GM12801 (cell line): Measurements from ENCODE around the gene TBC1D1.

ENCODE experiments used
- CTCF ChIP-seq: IDR thresholded peaks from one replicate; pipeline ENCODE4 v1.5.1; 2011; ENCODE audit warnings: control low read depth; ENCODE audit not compliant: insufficient read length; ENCODE audit errors: extremely low read depth

The TBC1D1 gene

DNA sequence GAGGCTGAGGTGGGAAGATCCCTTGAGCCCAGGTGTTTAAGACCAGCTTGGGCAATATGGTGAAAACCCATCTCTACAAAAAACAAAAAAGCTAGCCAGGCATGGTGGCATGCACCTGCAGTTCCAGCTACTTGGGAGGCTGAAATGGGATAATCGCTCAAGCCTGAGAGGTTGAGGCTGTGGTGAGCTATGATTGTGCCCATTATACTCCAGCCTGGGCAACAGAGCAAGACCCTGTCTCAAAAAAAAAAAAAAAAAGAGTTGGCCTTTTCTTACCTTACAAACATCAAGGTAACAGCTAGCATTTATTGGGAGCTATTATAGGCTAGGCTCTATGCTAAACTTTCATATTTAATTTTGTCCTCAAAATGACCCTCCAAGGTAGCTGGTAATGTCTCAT, 112.7 kb downstream of the TBC1D1 start:
- TF ChIP-seq CTCF: no peak

- no peak for TF ChIP-seq CTCF
Measured at GRCh38 chr4:38004062-38004461, 113.2 kb downstream of the TBC1D1 start.

- no peak for TF ChIP-seq CTCF
Measured at GRCh38 chr4:38004887-38005286, 114.0 kb downstream of the TBC1D1 start.

- no peak for TF ChIP-seq CTCF
Measured at GRCh38 chr4:38005637-38006036, 114.8 kb downstream of the TBC1D1 start.

GRCh38 chr4:38007645-38008044, 116.8 kb downstream of the TBC1D1 start:
- TF ChIP-seq CTCF: no peak

DNA sequence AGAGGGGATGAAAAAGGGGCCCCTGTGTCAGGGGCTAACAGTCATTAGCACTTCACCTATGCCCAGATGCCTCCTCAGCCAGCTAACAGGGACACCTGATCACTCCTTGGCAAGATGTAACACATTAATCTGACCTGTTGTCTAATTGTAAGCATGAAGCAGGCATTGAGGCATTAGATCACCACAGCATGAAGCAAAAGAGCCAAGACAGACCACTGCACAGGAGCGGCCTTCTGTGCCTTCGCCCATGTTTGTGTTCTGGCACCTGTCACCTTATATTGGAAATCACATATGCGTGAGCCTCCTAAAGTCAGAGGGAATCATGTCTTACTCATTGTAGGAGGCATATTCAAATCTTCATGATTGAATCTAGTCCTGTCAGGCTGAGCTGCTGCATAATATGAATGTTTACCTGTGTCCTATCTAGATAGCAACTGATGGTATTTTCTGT, 117.7 kb downstream of the TBC1D1 start:
- no peak for TF ChIP-seq CTCF

DNA sequence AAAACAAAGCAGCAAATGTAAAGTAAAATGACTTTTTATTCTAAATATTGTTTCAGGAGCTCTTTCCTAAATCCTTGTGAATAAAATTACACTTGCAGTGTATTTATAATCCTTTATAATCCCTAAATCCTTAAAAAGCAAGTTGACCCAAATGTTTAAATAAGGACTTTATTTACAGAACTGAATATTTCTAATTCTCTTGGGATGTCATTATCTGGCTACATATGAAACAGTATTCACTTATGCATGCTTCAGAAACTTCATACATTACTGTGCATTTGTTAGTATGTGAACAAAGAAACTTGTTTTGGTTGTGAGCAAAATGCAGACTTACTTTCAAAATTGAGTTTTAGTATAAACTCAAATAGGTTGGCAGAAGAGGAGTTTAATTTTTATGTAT, 118.5 kb downstream of the TBC1D1 start:
- no peak for TF ChIP-seq CTCF

DNA sequence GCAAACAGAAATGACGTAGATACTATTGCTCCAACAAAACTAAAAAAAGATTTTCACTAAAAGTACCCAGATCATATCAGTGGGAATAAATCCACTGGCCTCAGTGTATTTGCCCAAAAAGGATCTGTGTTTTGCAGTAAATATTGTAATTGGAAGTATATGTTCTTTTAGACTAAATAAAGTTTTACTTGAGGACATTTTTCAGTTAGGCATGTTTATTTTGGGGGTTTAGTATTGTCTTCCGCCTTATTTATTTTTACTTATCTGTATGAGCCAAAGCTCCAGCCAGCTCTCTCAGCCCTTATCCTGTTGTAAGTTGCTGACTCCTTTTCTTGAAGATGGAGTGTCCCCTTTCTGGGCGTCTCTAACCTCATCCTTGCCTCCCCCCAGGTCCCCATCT, 119.1 kb downstream of the TBC1D1 start:
- no peak for TF ChIP-seq CTCF
